PC-3 (cell line): Measurements from ENCODE around the gene DMRT1. TPM values are rescaled to one million over a fixed set of nuclear protein-coding genes. Genes with fewer than 3 reads are reported as not detected.

Experiments used
- ATAC-seq: fragments of 200-7000 bp; cut with Tn5 transposase; 2 replicates; pipeline ENCODE4 v1.9.1; 2020; ENCODE audit warnings: mild to moderate bottlenecking, moderate library complexity
- BruUV-seq: library from RNA; stranded (reverse); fragments of 400-500 nt; replicated peaks from 2 replicates; lab custom pipeline; 2021; lab: Mats Ljungman, UMichigan
- CTCF ChIA-PET: fragments of 300-600 bp; sonication (Branson Sonifier 250); formaldehyde crosslinking; loops from one replicate; lab custom pipeline; 2022; ENCODE audit warnings: antibody characterized with exemption; lab: Charles Lee
- POLR2A ChIA-PET: fragments of 300-600 bp; sonication (Branson Sonifier 250); formaldehyde crosslinking; loops from one replicate; lab custom pipeline; 2022; ENCODE audit warnings: antibody characterized with exemption; ENCODE audit not compliant: unreplicated experiment; lab: Charles Lee
- DNase-seq: peaks from one replicate; pipeline ENCODE4 v3.0.0-alpha.2; 2015
- H2AFZ ChIP-seq: fragments of 300-600 bp; sonication (generic); 2 replicates; pipeline ENCODE4 v1.6.0; 2016; ENCODE audit warnings: antibody characterized with exemption, low read length
- H3F3A ChIP-seq: fragments of 300-600 bp; sonication (generic); one replicate; pipeline ENCODE4 v1.6.0; 2017; ENCODE audit warnings: antibody characterized with exemption, low read length, control low read depth, mild to moderate bottlenecking; ENCODE audit not compliant: unreplicated experiment
- H3K27ac ChIP-seq: fragments of 300-600 bp; sonication (generic); 2 replicates; pipeline ENCODE4 v1.5.1; 2016; ENCODE audit warnings: mild to moderate bottlenecking, low read length
- H3K27me3 ChIP-seq: fragments of 300-600 bp; sonication (generic); 2 replicates; pipeline ENCODE4 v1.6.1; 2016; ENCODE audit warnings: low read length, mixed read lengths
- H3K36me3 ChIP-seq: fragments of 300-600 bp; sonication (generic); 2 replicates; pipeline ENCODE4 v1.6.1; 2016; ENCODE audit warnings: low read depth, mixed run types, low read length, mixed read lengths
- H3K4me1 ChIP-seq: fragments of 300-600 bp; sonication (generic); 2 replicates; pipeline ENCODE4 v1.5.1; 2016; ENCODE audit warnings: low read length; ENCODE audit not compliant: insufficient read depth
- H3K4me2 ChIP-seq: fragments of 300-600 bp; sonication (generic); 2 replicates; pipeline ENCODE4 v1.6.0; 2016; ENCODE audit warnings: low read length
- H3K4me3 ChIP-seq: fragments of 300-600 bp; sonication (generic); 2 replicates; pipeline ENCODE4 v1.5.1; 2016; ENCODE audit warnings: mild to moderate bottlenecking, low read length, mixed read lengths
- H3K79me2 ChIP-seq: fragments of 300-600 bp; sonication (generic); 2 replicates; pipeline ENCODE4 v1.6.1; 2017; ENCODE audit warnings: low read length, mixed read lengths
- H3K9ac ChIP-seq: fragments of 300-600 bp; sonication (generic); 2 replicates; pipeline ENCODE4 v1.6.0; 2016; ENCODE audit warnings: mild to moderate bottlenecking, low read length
- H3K9me2 ChIP-seq: fragments of 300-600 bp; sonication (generic); replicated peaks from 2 replicates; pipeline ENCODE4 v1.6.1; 2016; ENCODE audit warnings: mixed run types, low read length, mixed read lengths
- H3K9me3 ChIP-seq: fragments of 300-600 bp; sonication (generic); 2 replicates; pipeline ENCODE4 v1.6.1; 2016; ENCODE audit warnings: low read length, mixed read lengths
- H4K20me1 ChIP-seq: fragments of 300-600 bp; sonication (generic); 2 replicates; pipeline ENCODE4 v1.6.1; 2016; ENCODE audit warnings: low read length, mixed read lengths
- CTCF ChIP-seq: fragments of 300-600 bp; sonication (generic); conservative IDR thresholded peaks from 2 replicates; pipeline ENCODE4 v1.5.1; 2017; ENCODE audit warnings: antibody characterized with exemption, low read depth, mild to moderate bottlenecking, low read length
- EZH2 ChIP-seq: fragments of 300-600 bp; sonication (generic); IDR thresholded peaks from one replicate; pipeline ENCODE4 v1.6.1; 2017; ENCODE audit warnings: antibody characterized with exemption, mild to moderate bottlenecking, low read length; ENCODE audit not compliant: unreplicated experiment
- EZH2phosphoT487 ChIP-seq: fragments of 300-600 bp; sonication (generic); IDR thresholded peaks from 2 replicates; pipeline ENCODE4 v1.6.1; 2018; ENCODE audit warnings: mild to moderate bottlenecking, antibody characterized with exemption, low read length, borderline replicate concordance
- intact Hi-C: fragments of 100-400 bp; cut with micrococcal nuclease; formaldehyde crosslinking; loops from 2 replicates; pipeline ENCODE4 v1.9.0; 2023
- total RNA-seq: library from RNA; depleted of rRNA; stranded (reverse); fragments of >200 nt; gene quantifications from 2 replicates; pipeline ENCODE4 v1.2.3, GENCODE V29; 2014

Gene DMRT1
- total RNA-seq, 1 experiment from 2014 or later: 0.04 TPM

- no peaks in the 10 kb centered on the region for H3F3A ChIP-seq
- H3K4me2 ChIP-seq: no peak overlapping the region
- intact Hi-C loops: no loop called here
- H4K20me1 ChIP-seq: no peaks in the 10 kb centered on the region
- H3K9me2 ChIP-seq: no peaks in the 10 kb centered on the region
- H3K36me3 ChIP-seq: no peaks in the 10 kb centered on the region
- DNase-seq: peak; percentile 33
- no peaks in the 10 kb centered on the region for H3K27me3 ChIP-seq
- H3K79me2 ChIP-seq: no peaks in the 10 kb centered on the region
- H3K27ac ChIP-seq: no peak overlapping the region
- ATAC-seq: no peak
- POLR2A ChIA-PET: no interaction called here
- TF ChIP-seq EZH2phosphoT487 (no peak), CTCF (no peak), EZH2 (no peak)
- no peak overlapping the region for H2AFZ ChIP-seq
- no TSS peak for BruUV-seq
- H3K4me3 ChIP-seq: no peak overlapping the region
- CTCF ChIA-PET: no interaction called here
- no peaks in the 10 kb centered on the region for H3K9me3 ChIP-seq
- H3K9ac ChIP-seq: no peak overlapping the region
- no peaks in the 10 kb centered on the region for H3K4me1 ChIP-seq
Measured at GRCh38 chr9:794386-794785, 47.1 kb upstream of the DMRT1 start.

DNA sequence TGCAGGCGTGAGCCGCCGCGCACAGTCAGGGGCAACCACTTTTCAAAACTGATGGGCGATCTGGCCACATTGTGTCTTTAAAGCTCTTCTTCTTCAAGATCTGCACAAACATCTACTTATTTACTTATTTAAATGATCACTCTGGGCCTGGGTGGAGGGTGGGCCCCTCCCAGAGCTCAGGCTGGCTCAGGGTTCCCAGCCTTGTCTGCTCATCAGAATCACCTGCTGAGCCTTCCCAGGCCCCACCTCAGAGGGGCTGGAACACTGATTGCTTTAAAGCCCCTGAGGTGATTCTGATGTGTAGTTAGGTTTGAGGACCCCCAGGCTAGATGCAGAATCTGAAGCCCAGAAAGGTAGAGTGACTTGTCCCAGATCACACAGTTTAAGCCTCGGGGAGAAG is 45.6 kb upstream of the DMRT1 start:
- no peak overlapping the region for H2AFZ ChIP-seq
- H3K9ac ChIP-seq: no peak overlapping the region
- no peak overlapping the region for H3K4me3 ChIP-seq
- intact Hi-C loops: no loop called here
- no TSS peak for BruUV-seq
- H3K27me3 ChIP-seq: no peaks in the 10 kb centered on the region
- ATAC-seq: no peak
- ChIA-PET POLR2A (no interaction called here), CTCF (no interaction called here)
- no peak overlapping the region for H3K27ac ChIP-seq
- DNase-seq: no peak
- H3K9me3 ChIP-seq: no peaks in the 10 kb centered on the region
- no peaks in the 10 kb centered on the region for H3K4me1 ChIP-seq
- TF ChIP-seq EZH2phosphoT487: no peak
- TF ChIP-seq CTCF: no peak
- TF ChIP-seq EZH2: no peak
- H3K9me2 ChIP-seq: no peaks in the 10 kb centered on the region
- no peak overlapping the region for H3K4me2 ChIP-seq
- no peaks in the 10 kb centered on the region for H3K79me2 ChIP-seq
- H3F3A ChIP-seq: no peaks in the 10 kb centered on the region
- H4K20me1 ChIP-seq: no peaks in the 10 kb centered on the region
- no peaks in the 10 kb centered on the region for H3K36me3 ChIP-seq

DNA sequence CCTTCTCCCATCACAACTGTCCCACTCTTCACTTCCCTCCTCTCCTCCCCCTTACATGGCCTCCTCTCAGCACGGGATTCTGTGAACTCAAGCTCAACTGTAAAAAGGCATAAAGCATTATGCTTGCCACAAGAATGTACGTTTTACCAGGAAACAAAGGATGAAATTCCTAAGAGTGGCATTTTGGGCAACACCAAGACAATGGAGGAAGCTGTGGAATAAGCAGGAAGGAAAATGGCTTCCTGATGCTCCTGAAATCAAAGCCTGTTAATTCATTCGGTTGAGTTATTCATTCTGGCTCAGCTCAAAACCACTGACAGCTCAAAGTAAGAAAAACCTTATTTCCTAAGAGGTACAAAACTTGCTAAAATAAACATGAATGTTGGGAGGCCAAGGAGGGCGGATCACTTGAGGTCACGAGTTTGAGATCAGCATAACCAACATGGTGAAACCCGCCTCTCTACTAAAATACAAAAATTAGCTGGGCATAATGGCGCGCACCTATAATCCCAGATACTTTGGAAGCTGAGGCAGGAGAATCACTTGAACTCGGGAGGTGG is 40.8 kb upstream of the DMRT1 start:
- Histone ChIP-seq H4K20me1 (no peaks in the 10 kb centered on the region), H3K9me3 (no peaks in the 10 kb centered on the region), H3K27ac (no peak overlapping the region), H3K36me3 (no peaks in the 10 kb centered on the region), H3F3A (no peaks in the 10 kb centered on the region), H2AFZ (no peak overlapping the region), H3K9ac (no peak overlapping the region), H3K4me2 (no peak overlapping the region), H3K4me3 (no peak overlapping the region), H3K9me2 (no peaks in the 10 kb centered on the region), H3K79me2 (no peaks in the 10 kb centered on the region), H3K27me3 (no peaks in the 10 kb centered on the region), H3K4me1 (no peaks in the 10 kb centered on the region)
- TF ChIP-seq CTCF (no peak), EZH2phosphoT487 (no peak), EZH2 (no peak)
- CTCF ChIA-PET: no interaction called here
- intact Hi-C loops: no loop called here
- no peak for DNase-seq
- POLR2A ChIA-PET: no interaction called here
- ATAC-seq: no peak
- BruUV-seq: no TSS peak
